CD14-positive monocyte (primary cell): ENCODE measurements around the gene NPAS3. TPM values are rescaled to one million over a fixed set of nuclear protein-coding genes. Genes with fewer than 3 reads are reported as not detected.

Source experiments
- DNase-seq, 3 donors: peaks; one replicate each; pipeline ENCODE4 v3.0.0-alpha.2; 2011 to 2022
- H2AFZ ChIP-seq: 2 replicates; pipeline ENCODE4 v1.6.0; 2012; ENCODE audit warnings: mild to moderate bottlenecking, low read depth, low read length, inconsistent platforms; ENCODE audit not compliant: insufficient read depth, poor library complexity, severe bottlenecking
- H3K27ac ChIP-seq, 2 donors: 1 replicate in 1 of 2; 2 replicates in 1 of 2; pipeline ENCODE4 v1.5.1; 2012 to 2013; ENCODE audit warnings: low read length in 2 of 2, control low read depth in 1 of 2, inconsistent platforms in 1 of 2, low read depth in 1 of 2, mild to moderate bottlenecking in 1 of 2
- H3K27me3 ChIP-seq, 2 donors: one replicate each; pipeline versions ENCODE4 v1.6.0 to v1.6.1; 2011 to 2013; ENCODE audit warnings: low read length in 2 of 2; ENCODE audit not compliant: control insufficient read depth in 2 of 2, insufficient read depth in 2 of 2
- H3K36me3 ChIP-seq, 2 donors: replicated peaks in 1 of 2; 1 replicate in 1 of 2; 2 replicates in 1 of 2; pipeline versions ENCODE4 v1.5.1 to v1.6.1; 2012 to 2013; ENCODE audit warnings: low read length in 2 of 2, control low read depth in 1 of 2, inconsistent platforms in 1 of 2, mild to moderate bottlenecking in 1 of 2; ENCODE audit not compliant: insufficient read depth in 2 of 2, control insufficient read depth in 1 of 2
- H3K4me1 ChIP-seq, 2 donors: 1 replicate in 1 of 2; 2 replicates in 1 of 2; pipeline versions ENCODE4 v1.5.1 to v1.6.1; 2012 to 2013; ENCODE audit warnings: low read length in 2 of 2, control low read depth in 1 of 2, inconsistent platforms in 1 of 2, mild to moderate bottlenecking in 1 of 2, moderate library complexity in 1 of 2; ENCODE audit not compliant: insufficient read depth in 2 of 2, control insufficient read depth in 1 of 2
- H3K4me2 ChIP-seq: replicated peaks from 2 replicates; pipeline ENCODE3; 2012; ENCODE audit warnings: low read length, moderate library complexity, mild to moderate bottlenecking; ENCODE audit not compliant: poor library complexity, severe bottlenecking; ENCODE audit errors: extremely low read depth
- H3K4me3 ChIP-seq, 3 experiments: fragments of 200-600 bp in 1 of 3; sonication (generic) in 1 of 3; replicated peaks in 1 of 3; 1 replicate in 2 of 3; 2 replicates in 1 of 3; pipeline ENCODE4 v1.5.1; 2011 to 2013; ENCODE audit warnings: low read length in 3 of 3, mild to moderate bottlenecking in 3 of 3, control low read depth in 2 of 3, low read depth in 2 of 3, inconsistent platforms in 1 of 3, moderate library complexity in 1 of 3
- H3K79me2 ChIP-seq: 2 replicates; pipeline ENCODE4 v1.6.0; 2012; ENCODE audit warnings: mild to moderate bottlenecking, control low read depth, inconsistent platforms, low read length, moderate library complexity; ENCODE audit not compliant: insufficient read depth
- H3K9ac ChIP-seq: 2 replicates; pipeline ENCODE4 v1.6.0; 2017; ENCODE audit warnings: low read length, mild to moderate bottlenecking; ENCODE audit not compliant: insufficient read depth, poor library complexity, severe bottlenecking
- H3K9me3 ChIP-seq, 2 donors: replicated peaks in 1 of 2; 1 replicate in 1 of 2; 2 replicates in 1 of 2; pipeline versions ENCODE4 v1.5.1 to v1.6.1; 2012 to 2013; ENCODE audit warnings: low read length in 2 of 2, control low read depth in 1 of 2; ENCODE audit not compliant: control insufficient read depth in 1 of 2, insufficient read depth in 1 of 2
- H4K20me1 ChIP-seq: 2 replicates; pipeline ENCODE4 v1.6.0; 2012; ENCODE audit warnings: mild to moderate bottlenecking, low read length, control low read depth, moderate library complexity; ENCODE audit not compliant: insufficient read depth
- H3K27ac Mint-ChIP-seq, 7 donors: one replicate each; pipeline ENCODE4 v1.8.0; 2020; ENCODE audit warnings: mild to moderate bottlenecking in 7 of 7, mixed read lengths in 7 of 7, moderate library complexity in 6 of 7, inconsistent platforms in 2 of 7
- H3K27me3 Mint-ChIP-seq, 3 donors: one replicate each; pipeline ENCODE4 v1.8.0; 2021 to 2022; ENCODE audit warnings: low read depth in 3 of 3, mild to moderate bottlenecking in 3 of 3, mixed read lengths in 3 of 3, moderate library complexity in 3 of 3, inconsistent platforms in 1 of 3
- H3K36me3 Mint-ChIP-seq, 2 donors: one replicate each; pipeline ENCODE4 v1.8.0; 2020; ENCODE audit warnings: mixed read lengths in 2 of 2, inconsistent platforms in 1 of 2, mild to moderate bottlenecking in 1 of 2
- H3K4me1 Mint-ChIP-seq: one replicate; pipeline ENCODE4 v1.8.0; 2020; ENCODE audit warnings: mild to moderate bottlenecking, mixed read lengths
- H3K4me3 Mint-ChIP-seq, 2 donors: one replicate each; pipeline ENCODE4 v1.8.0; 2020; ENCODE audit warnings: mild to moderate bottlenecking in 2 of 2, mixed read lengths in 2 of 2, moderate library complexity in 1 of 2
- H3K9me3 Mint-ChIP-seq, 7 donors: one replicate each; pipeline ENCODE4 v1.8.0; 2020 to 2022; ENCODE audit warnings: mixed read lengths in 7 of 7, mild to moderate bottlenecking in 6 of 7, moderate library complexity in 6 of 7, inconsistent platforms in 2 of 7
- CTCF ChIP-seq: fragments of 200-600 bp; IDR thresholded peaks from one replicate; pipeline ENCODE4 v1.8.0; 2022; ENCODE audit warnings: antibody characterized with exemption, mild to moderate bottlenecking
- WGBS: methylation state at CpG from one replicate; pipeline ENCODE4 v1.1.5; 2013; ENCODE audit warnings: missing lambda C conversion rate; ENCODE audit not compliant: insufficient coverage; 5-methylcytosine and 5-hydroxymethylcytosine counted together
- intact Hi-C, 2 donors: fragments of 100-400 bp; cut with micrococcal nuclease; formaldehyde crosslinking; loops; one replicate each; pipeline versions ENCODE4 v1.15.0 to v1.15.1; 2023
- polyA plus RNA-seq, 3 donors: library from polyadenylated mRNA; depleted of rRNA in 1 of 3; unstranded in 2 of 3; stranded (reverse) in 1 of 3; fragments of 300-500 nt in 2 of 3; fragments of >200 nt in 1 of 3; fragmentation: Illumina TruSeq in 2 of 3; gene quantifications; 1 replicate in 2 of 3; 2 replicates in 1 of 3; pipeline ENCODE4 v1.2.3, GENCODE V29; 2012 to 2021

Gene NPAS3
- polyA plus RNA-seq, 3 donors = not detected

DNA sequence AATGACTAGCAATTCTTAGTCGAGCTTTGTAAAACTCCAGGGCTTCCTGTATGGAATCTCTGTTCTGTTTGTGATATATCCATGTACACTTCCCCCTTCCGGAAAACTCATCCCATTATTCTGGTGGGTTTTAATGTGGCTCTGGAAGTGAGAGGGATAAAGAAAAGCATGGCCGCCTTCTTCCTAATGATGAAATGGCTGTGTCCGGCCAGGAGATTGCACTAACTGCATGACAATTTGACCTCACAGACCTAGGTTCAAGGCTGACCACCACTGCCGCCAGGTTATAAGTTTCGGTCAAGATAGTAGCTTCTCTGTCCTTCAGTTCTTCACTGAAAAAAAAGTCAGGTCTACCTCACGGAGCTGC is 41.0 kb upstream of the NPAS3 start:
- Mint-ChIP-seq H3K4me1 (peaks cover 5% of the 10 kb centered on the region), H3K27ac (no peak overlapping the region), H3K36me3 (no peaks in the 10 kb centered on the region), H3K9me3 (peaks cover 0 to 1% (median 0%) of the 10 kb centered on the region in 7 donors), H3K4me3 (peak overlapping the region; percentile 64 to 92), H3K27me3 (peaks cover 0 to 2% (median 2%) of the 10 kb centered on the region in 3 donors)
- Histone ChIP-seq H3K9me3 (no peaks in the 10 kb centered on the region), H3K27ac (no peak overlapping the region), H2AFZ (peak overlapping the region; percentile 60), H3K4me2 (peak overlapping the region; percentile 68), H3K27me3 (no peaks in the 10 kb centered on the region), H3K79me2 (no peaks in the 10 kb centered on the region), H3K36me3 (no peaks in the 10 kb centered on the region), H4K20me1 (no peaks in the 10 kb centered on the region), H3K9ac (no peak overlapping the region), H3K4me3 (peak overlapping the region; percentile 30 to 68 (median 63)), H3K4me1 (no peaks in the 10 kb centered on the region)
- no peak for TF ChIP-seq CTCF
- intact Hi-C loops = no loop called here
- WGBS = 95% methylated on average over 4 of the region's 7 CpGs
- no peak for DNase-seq

- peaks cover 0 to 3% (median 0%) of the 10 kb centered on the region in 7 donors for H3K9me3 Mint-ChIP-seq
- H3K4me1 ChIP-seq = no peaks in the 10 kb centered on the region
- H3K79me2 ChIP-seq = no peaks in the 10 kb centered on the region
- H3K36me3 Mint-ChIP-seq = no peaks in the 10 kb centered on the region
- no peak overlapping the region for H3K4me2 ChIP-seq
- H3K9me3 ChIP-seq = no peaks in the 10 kb centered on the region
- intact Hi-C loops = no loop called here
- H3K9ac ChIP-seq = no peak overlapping the region
- no peak overlapping the region for H3K27ac Mint-ChIP-seq
- no peaks in the 10 kb centered on the region for H3K27me3 ChIP-seq
- no peak overlapping the region for H3K4me3 ChIP-seq
- no CpG with 5 or more reads among the region's 2 CpGs for WGBS
- H2AFZ ChIP-seq = no peak overlapping the region
- no peaks in the 10 kb centered on the region for H4K20me1 ChIP-seq
- no peak for DNase-seq
- no peak overlapping the region for H3K4me3 Mint-ChIP-seq
- no peaks in the 10 kb centered on the region for H3K36me3 ChIP-seq
- peaks cover 5% of the 10 kb centered on the region for H3K4me1 Mint-ChIP-seq
- no peak overlapping the region for H3K27ac ChIP-seq
- peaks cover 0 to 2% (median 2%) of the 10 kb centered on the region in 3 donors for H3K27me3 Mint-ChIP-seq
- TF ChIP-seq CTCF = no peak
Observed at GRCh38 chr14:32898876-32899275, 39.8 kb upstream of the NPAS3 start.
